AG04450 (cell line): ENCODE data around the gene MOCS1. TPM values are rescaled to one million over a fixed set of nuclear protein-coding genes. Genes with fewer than 3 reads are reported as not detected.

Source experiments
- CTCF ChIA-PET: fragments of 300-600, 350-600 bp; formaldehyde crosslinking; extraction: SDS; loops from one replicate; lab custom pipeline; 2022; ENCODE audit warnings: antibody characterized with exemption, inconsistent platforms; lab: Charles Lee
- POLR2A ChIA-PET: fragments of 350-600 bp; formaldehyde crosslinking; extraction: SDS; loops from one replicate; lab custom pipeline; 2021; ENCODE audit warnings: antibody characterized with exemption, inconsistent platforms; lab: Yijun Ruan, JAX
- DNase-seq: peaks from one replicate; pipeline ENCODE4 v3.0.0-alpha.2; 2011; ENCODE audit warnings: low read depth, low spot score
- H3K27ac ChIP-seq: one replicate; pipeline ENCODE4 v1.5.1; 2012; ENCODE audit warnings: low read depth, low read length, control low read depth
- H3K27me3 ChIP-seq: one replicate; pipeline ENCODE4 v1.6.0; 2012; ENCODE audit warnings: low read length; ENCODE audit not compliant: control insufficient read depth, insufficient read depth
- H3K4me3 ChIP-seq: 2 replicates; pipeline ENCODE4 v1.5.1; 2011; ENCODE audit warnings: mild to moderate bottlenecking, low read depth, low read length, control low read depth
- H3K9me3 ChIP-seq: 2 replicates; pipeline ENCODE4 v1.5.1; 2012; ENCODE audit warnings: low read length; ENCODE audit not compliant: control insufficient read depth, insufficient read depth
- polyA plus RNA-seq: library from polyadenylated mRNA; depleted of rRNA; stranded (reverse); fragments of >200 nt; gene quantifications from 2 replicates; pipeline ENCODE4 v1.2.3, GENCODE V29; 2011
- TF ChIP-seq, protein P1 (sequence below): IDR thresholded peaks from 2 replicates; pipeline ENCODE4 v1.5.1; 2011; ENCODE audit warnings: low read depth, low read length, control low read depth, inconsistent platforms

The MOCS1 gene
- polyA plus RNA-seq, 1 experiment: 6.1 TPM

DNA sequence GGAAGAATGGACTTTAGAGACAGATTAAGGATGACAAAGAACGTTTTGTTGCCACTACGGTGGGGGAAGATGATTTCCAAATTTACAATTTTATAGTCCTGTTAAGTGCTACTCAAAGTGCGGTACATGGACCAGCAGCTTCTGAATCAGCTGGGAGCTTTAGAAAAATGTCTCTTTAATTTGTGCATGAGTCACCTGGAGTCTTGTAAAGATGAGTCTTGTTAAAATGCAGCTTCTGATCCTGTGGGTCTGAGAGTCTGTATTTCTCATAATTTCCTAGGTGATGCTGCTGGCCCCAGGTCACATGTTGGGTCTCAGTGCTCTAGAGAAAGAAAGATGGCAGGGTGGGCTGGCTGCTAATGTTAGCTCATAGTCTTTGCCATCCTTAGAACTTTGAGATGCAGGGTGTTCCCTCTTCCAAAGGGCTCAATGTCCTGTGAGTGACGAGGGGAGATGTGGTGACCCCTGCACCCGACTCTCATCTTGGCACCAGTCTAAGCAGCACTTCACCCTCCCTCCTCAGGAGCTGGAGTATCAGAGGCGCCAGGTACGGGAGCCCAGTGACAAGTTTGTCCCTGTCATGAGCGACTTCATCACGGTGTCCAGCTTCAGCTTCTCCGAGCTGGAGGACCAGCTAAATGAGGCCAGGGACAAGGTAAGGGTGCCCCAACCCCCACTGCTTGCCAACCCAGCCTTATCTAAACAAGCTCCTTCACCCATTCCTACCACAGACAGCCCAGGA is 34.5 kb downstream of the MOCS1 start:
- H3K27ac ChIP-seq: no peak overlapping the region
- ChIA-PET POLR2A (interaction anchor here (1.2 kb wide), 1 partner anchor 20 kb away, joined by 3 read pairs; no protein-coding TSS in a partner anchor), CTCF (interaction anchor here (0.9 to 1.6 kb wide), 2 partner anchors 34 to 35 kb away, joined by 3 to 5 read pairs; no protein-coding TSS in a partner anchor)
- no peaks in the 10 kb centered on the region for H3K27me3 ChIP-seq
- no peaks in the 10 kb centered on the region for H3K9me3 ChIP-seq
- no peak for DNase-seq
- H3K4me3 ChIP-seq: no peak overlapping the region
- TF ChIP-seq, protein P1, sequence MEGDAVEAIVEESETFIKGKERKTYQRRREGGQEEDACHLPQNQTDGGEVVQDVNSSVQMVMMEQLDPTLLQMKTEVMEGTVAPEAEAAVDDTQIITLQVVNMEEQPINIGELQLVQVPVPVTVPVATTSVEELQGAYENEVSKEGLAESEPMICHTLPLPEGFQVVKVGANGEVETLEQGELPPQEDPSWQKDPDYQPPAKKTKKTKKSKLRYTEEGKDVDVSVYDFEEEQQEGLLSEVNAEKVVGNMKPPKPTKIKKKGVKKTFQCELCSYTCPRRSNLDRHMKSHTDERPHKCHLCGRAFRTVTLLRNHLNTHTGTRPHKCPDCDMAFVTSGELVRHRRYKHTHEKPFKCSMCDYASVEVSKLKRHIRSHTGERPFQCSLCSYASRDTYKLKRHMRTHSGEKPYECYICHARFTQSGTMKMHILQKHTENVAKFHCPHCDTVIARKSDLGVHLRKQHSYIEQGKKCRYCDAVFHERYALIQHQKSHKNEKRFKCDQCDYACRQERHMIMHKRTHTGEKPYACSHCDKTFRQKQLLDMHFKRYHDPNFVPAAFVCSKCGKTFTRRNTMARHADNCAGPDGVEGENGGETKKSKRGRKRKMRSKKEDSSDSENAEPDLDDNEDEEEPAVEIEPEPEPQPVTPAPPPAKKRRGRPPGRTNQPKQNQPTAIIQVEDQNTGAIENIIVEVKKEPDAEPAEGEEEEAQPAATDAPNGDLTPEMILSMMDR: no peak

DNA sequence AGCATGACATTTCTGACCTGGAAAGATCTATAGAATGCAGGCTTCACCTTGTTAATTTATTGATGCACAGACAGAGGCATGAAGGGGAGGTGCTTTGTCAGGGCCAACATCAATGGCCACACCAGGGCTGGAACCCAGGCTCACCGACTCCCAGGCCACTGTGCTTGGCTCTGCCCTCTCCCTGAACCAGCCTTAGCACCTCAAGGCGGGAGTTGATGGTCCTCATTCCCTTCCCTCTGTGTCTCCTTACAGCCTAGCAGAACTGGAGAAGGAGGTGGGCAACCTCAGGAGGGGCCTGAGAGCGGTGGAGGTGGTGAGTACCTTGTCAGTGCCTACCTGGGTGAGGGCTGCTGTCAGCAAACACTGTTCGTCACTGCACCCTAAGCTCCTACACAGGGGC is 35.6 kb downstream of the MOCS1 start:
- Histone ChIP-seq H3K9me3 (no peaks in the 10 kb centered on the region), H3K4me3 (no peak overlapping the region), H3K27ac (no peak overlapping the region), H3K27me3 (no peaks in the 10 kb centered on the region)
- ChIA-PET CTCF (no interaction called here), POLR2A (no interaction called here)
- TF ChIP-seq, protein P1: no peak
- DNase-seq: no peak

DNA sequence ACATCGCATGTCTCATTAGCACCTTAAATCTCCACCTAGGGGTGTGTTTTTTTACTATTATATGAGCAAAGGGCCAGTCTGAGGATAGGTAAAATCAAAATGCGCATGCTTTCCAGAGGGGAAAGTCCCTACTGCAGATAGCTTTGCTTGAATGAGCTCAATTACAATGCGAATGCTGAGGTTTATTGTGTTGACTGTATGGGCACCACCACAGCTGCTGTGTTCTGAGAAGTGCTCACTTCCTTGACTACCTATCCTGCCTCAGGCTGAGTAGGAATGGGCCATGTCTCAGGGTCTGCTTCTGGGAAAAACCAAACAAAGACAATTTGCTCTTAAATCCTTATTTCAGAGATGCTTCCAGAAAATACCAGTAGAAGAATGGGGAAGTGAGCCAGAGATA is 36.6 kb downstream of the MOCS1 start:
- CTCF ChIA-PET: interaction anchor here (0.6 to 10.9 kb wide), 2 partner anchors 32 to 106 kb away, joined by 3 to 180 read pairs; no protein-coding TSS in a partner anchor
- no peaks in the 10 kb centered on the region for H3K27me3 ChIP-seq
- POLR2A ChIA-PET: no interaction called here
- DNase-seq: no peak
- H3K9me3 ChIP-seq: no peaks in the 10 kb centered on the region
- H3K4me3 ChIP-seq: no peak overlapping the region
- no peak overlapping the region for H3K27ac ChIP-seq
- TF ChIP-seq, protein P1: no peak

DNA sequence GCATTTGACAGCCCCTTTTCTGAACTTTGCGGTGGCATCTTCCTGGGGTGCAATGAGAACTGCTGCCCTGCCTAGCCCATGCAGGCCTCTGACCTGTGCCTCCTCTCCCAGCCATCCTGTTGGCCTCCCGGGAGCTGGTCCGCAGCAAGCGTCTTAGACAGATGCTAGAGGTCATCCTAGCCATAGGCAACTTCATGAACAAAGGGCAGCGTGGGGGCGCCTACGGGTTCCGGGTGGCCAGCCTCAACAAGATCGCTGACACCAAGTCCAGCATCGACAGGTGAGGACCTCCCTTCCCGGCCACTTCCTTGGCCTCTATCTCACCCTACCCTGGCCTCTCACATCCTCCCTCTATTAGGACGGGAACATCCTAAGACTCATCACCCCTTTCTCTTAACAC is 37.6 kb downstream of the MOCS1 start:
- Histone ChIP-seq H3K9me3 (no peaks in the 10 kb centered on the region), H3K27me3 (no peaks in the 10 kb centered on the region), H3K4me3 (no peak overlapping the region), H3K27ac (no peak overlapping the region)
- ChIA-PET POLR2A (no interaction called here), CTCF (interaction anchor here (0.8 to 10.9 kb wide), 2 partner anchors 31 to 548 kb away, joined by 3 to 180 read pairs; no protein-coding TSS in a partner anchor)
- TF ChIP-seq, protein P1: no peak
- no peak for DNase-seq

DNA sequence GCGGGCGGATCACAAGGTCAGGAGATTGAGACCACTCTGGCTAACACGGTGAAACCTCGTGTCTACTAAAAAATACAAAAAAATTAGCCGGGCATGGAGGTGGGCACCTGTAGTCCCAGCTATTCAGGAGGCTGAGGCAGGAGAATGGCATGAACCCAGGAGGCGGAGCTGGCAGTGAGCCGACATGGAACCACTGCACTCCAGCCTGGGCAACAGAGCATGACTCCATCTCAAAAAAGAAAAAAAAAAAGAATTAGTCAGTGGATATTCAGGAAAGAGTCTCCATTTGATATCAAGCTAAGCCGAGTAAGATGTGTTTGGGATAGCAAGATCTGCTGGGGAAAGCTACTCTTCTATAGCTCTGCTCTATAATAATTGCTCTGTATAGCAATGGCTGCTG is 41.0 kb downstream of the MOCS1 start:
- ChIA-PET POLR2A (no interaction called here), CTCF (interaction anchor here (0.6 to 10.9 kb wide), 18 partner anchors 10 to 534 kb away, joined by 3 to 180 read pairs (median 4); partner anchors contain the start of gene DAAM2)
- Histone ChIP-seq H3K27ac (no peak overlapping the region), H3K4me3 (no peak overlapping the region), H3K27me3 (no peaks in the 10 kb centered on the region), H3K9me3 (no peaks in the 10 kb centered on the region)
- no peak for DNase-seq
- TF ChIP-seq, protein P1: no peak
